Body of pancreas (tissue), 4 donors: ENCODE data around the gene SNX32. TPM values are rescaled to one million over a fixed set of nuclear protein-coding genes. Genes with fewer than 3 reads are reported as not detected.

Experiments used
- ATAC-seq: fragments of 150-250 bp; one replicate; pipeline ENCODE4 v1.9.1; 2016
- DNase-seq, 4 donors: peaks; one replicate each; pipeline ENCODE4 v3.0.0-alpha.2; 2019
- H3K27ac ChIP-seq, 4 donors: fragments of 200-600 bp; sonication (generic); 1 replicate in 3 of 4; 2 replicates in 1 of 4; pipeline versions ENCODE4 v1.5.1 to v1.6.1; 2016 to 2019; ENCODE audit warnings: mild to moderate bottlenecking in 1 of 4, mixed read lengths in 1 of 4, moderate library complexity in 1 of 4
- H3K27me3 ChIP-seq, 2 donors: fragments of 200-600 bp; sonication (generic); one replicate each; pipeline ENCODE4 v1.6.0; 2016; ENCODE audit warnings: mild to moderate bottlenecking in 1 of 2
- H3K36me3 ChIP-seq, 2 donors: fragments of 200-600 bp; sonication (generic); replicated peaks in 1 of 2; 2 replicates each; pipeline ENCODE4 v1.5.1; 2016; ENCODE audit warnings: low read depth in 2 of 2; ENCODE audit not compliant: insufficient read depth in 1 of 2
- H3K4me1 ChIP-seq: fragments of 200-600 bp; sonication (generic); one replicate; pipeline ENCODE4 v1.6.0; 2016
- H3K4me3 ChIP-seq, 2 donors: fragments of 200-600 bp; sonication (generic); 1 replicate in 1 of 2; 2 replicates in 1 of 2; pipeline ENCODE4 v1.5.1; 2016 to 2019
- H3K9me3 ChIP-seq, 3 donors: fragments of 200-600 bp; sonication (generic); 1 replicate in 2 of 3; 2 replicates in 1 of 3; pipeline ENCODE4 v1.5.1; 2016
- CTCF ChIP-seq, 7 experiments: fragments of 450-650 bp in 4 of 7; fragments of 200-600 bp in 3 of 7; sonication (generic) in 3 of 7; IDR thresholded peaks; one replicate each; pipeline ENCODE4 v1.5.1; 2016 to 2019; ENCODE audit warnings: antibody characterized with exemption in 7 of 7
- POLR2A ChIP-seq, 3 donors: fragments of 450-650 bp; IDR thresholded peaks; one replicate each; pipeline ENCODE4 v1.6.1; 2016; ENCODE audit warnings: antibody characterized with exemption in 3 of 3, mild to moderate bottlenecking in 2 of 3
- WGBS, 2 donors: methylation state at CpG; one replicate each; pipeline ENCODE4 v1.1.5; 2017; 5-methylcytosine and 5-hydroxymethylcytosine counted together
- intact Hi-C: fragments of 100-400 bp; cut with DNase I; formaldehyde crosslinking; loops from one replicate; pipeline ENCODE4 v1.15.1; 2023
- total RNA-seq, 2 donors: library from RNA; depleted of rRNA; stranded (reverse); fragments of >200 nt; gene quantifications; one replicate each; pipeline ENCODE4 v1.1.0, GENCODE V29; 2016

Gene SNX32
- total RNA-seq, 2 donors from 2014 or later, result 0.26 TPM; not detected in 1

DNA sequence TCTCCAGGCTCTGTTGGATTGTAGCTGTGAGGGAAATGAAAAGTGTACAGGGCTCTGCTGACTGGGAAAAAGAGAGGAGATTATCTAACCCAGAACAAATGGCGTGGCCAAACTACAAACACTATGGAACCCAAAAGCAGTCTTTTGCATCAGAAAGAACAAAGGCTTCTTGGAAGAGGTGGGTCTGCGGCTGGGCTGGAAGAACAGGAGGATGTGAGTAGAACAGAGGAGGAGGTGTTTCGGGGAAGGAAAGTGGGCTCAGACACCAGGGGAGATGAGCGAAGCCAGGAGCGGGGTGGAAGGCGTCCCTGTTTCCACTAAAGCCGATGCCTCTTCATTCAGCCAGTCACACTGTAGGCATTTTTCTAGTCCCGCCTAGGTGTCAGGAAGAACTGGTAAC lies 34.9 kb upstream of the SNX32 start:
- peaks cover 0 to 7% of the 10 kb centered on the region in 2 donors for H3K27me3 ChIP-seq
- no peak overlapping the region for H3K27ac ChIP-seq
- DNase-seq, result no peak
- H3K4me1 ChIP-seq, result peaks cover under 1% of the 10 kb centered on the region
- H3K36me3 ChIP-seq, result no peaks in the 10 kb centered on the region
- intact Hi-C loops, result no loop called here
- H3K4me3 ChIP-seq, result no peak overlapping the region
- no peak for ATAC-seq
- TF ChIP-seq CTCF (IDR thresholded peaks at IDR 0.05) (no peak), POLR2A (IDR thresholded peaks at IDR 0.05) (no peak)
- H3K9me3 ChIP-seq, result no peaks in the 10 kb centered on the region
- WGBS, 2 donors, result 89 to 93% methylated on average over 8 of the region's 8 CpGs

DNA sequence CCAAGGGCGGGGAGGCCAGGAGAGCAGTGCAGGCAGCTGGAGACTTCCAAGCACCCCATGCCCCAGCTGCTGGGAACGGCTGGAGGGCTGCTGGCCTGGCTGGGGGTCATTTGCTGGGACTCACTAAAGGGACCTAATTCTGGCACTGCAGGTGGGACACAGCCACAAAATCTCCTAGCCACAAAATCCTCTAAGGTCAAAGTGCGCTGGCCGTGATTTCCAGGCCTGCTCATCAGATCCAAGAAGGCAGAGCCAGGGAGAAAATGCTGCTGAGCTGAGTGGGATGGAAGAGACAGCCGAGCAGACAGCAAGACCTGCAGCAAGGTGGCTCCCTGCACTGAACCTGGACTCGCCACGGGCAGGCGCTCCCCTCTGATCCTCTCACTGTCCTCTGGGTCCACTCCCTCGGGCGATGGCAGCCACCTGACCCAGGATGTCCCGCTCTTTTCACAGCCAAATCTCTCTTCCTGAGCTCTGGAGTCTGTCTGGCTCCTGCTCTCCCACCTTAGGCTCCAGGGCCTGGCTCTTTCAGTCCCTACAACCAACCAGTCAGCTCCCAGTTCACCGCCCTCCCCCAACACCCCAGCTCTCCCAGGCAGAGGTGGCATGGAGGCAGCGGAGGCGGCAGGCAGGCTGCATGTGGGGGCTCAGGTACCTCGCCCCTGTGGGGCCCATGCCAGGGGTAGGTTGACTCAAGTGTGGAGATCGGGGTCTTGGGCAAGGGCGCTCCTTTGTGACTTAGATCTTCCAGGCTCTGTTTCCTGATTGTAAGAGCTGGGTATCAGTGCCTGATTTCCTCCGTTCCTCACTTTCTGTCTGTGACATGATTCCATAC lies 32.4 kb upstream of the SNX32 start:
- no peak for DNase-seq
- Histone ChIP-seq H3K9me3 (no peaks in the 10 kb centered on the region), H3K36me3 (no peaks in the 10 kb centered on the region), H3K27ac (no peak overlapping the region), H3K4me1 (no peaks in the 10 kb centered on the region), H3K4me3 (no peak overlapping the region), H3K27me3 (peaks cover 0 to 16% of the 10 kb centered on the region in 2 donors)
- intact Hi-C loops, result no loop called here
- WGBS, 2 donors, result 77% methylated on average over 17 to 18 of the region's 18 CpGs
- ATAC-seq, result no peak
- TF ChIP-seq CTCF (IDR thresholded peaks at IDR 0.05), result no peak
- TF ChIP-seq POLR2A (IDR thresholded peaks at IDR 0.05), result no peak

GRCh38 chr11:65802841-65803240 lies 30.9 kb upstream of the SNX32 start:
- no peak overlapping the region for H3K27ac ChIP-seq
- no peaks in the 10 kb centered on the region for H3K36me3 ChIP-seq
- no peak for TF ChIP-seq CTCF (IDR thresholded peaks at IDR 0.05)
- TF ChIP-seq POLR2A (IDR thresholded peaks at IDR 0.05), result no peak
- DNase-seq (no peak), ATAC-seq (no peak)
- 62 to 64% methylated on average over 9 of the region's 9 CpGs for WGBS, 2 donors
- H3K9me3 ChIP-seq, result no peaks in the 10 kb centered on the region
- intact Hi-C loops, result no loop called here
- H3K4me1 ChIP-seq, result no peaks in the 10 kb centered on the region
- peaks cover 0 to 20% of the 10 kb centered on the region in 2 donors for H3K27me3 ChIP-seq
- no peak overlapping the region for H3K4me3 ChIP-seq

DNA sequence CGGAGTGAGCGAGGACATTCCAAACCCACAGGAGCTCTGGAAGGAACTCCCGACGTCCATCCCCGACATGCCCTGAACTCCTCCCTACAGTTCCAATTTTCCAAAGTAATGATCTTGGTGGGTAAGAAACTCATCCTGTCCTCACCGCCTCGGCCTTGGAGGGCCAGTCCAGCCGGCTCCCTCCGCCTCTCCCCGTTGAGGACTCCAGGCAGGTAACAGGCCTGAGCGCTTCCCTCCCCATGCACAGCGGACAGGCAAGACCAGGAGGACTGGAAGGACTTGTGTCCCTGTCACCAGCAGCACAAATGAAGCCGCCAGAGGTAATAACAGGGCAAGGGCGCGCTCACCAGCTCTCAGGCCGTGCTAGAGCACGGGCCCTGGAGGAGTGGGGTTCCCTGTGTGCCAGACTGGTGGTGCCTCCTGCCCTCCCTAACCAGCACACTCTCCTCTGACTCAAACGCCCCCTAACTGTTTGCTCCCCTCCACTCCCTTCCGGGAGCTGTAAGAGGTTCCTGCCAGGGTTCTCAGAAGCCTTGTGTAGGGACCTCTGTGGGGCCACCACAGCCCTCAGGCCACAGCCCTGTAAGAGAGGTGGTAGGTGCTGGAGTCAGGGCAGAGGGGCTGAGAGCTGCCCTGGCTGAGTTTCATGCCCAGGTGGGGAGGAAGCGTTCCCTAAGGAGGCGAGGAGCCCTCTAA lies 29.8 kb upstream of the SNX32 start:
- intact Hi-C loops, result no loop called here
- no peaks in the 10 kb centered on the region for H3K36me3 ChIP-seq
- 47 to 60% methylated on average over 7 to 21 of the region's 21 CpGs for WGBS, 2 donors
- TF ChIP-seq POLR2A (IDR thresholded peaks at IDR 0.05) (no peak), CTCF (IDR thresholded peaks at IDR 0.05) (no peak)
- H3K9me3 ChIP-seq, result no peaks in the 10 kb centered on the region
- H3K4me1 ChIP-seq, result no peaks in the 10 kb centered on the region
- DNase-seq (no peak), ATAC-seq (no peak)
- H3K4me3 ChIP-seq, result no peak overlapping the region
- peaks cover 0 to 20% of the 10 kb centered on the region in 2 donors for H3K27me3 ChIP-seq
- H3K27ac ChIP-seq, result no peak overlapping the region
